Measurements from ENCODE around the gene SERPINB6. TPM values are rescaled to one million over a fixed set of nuclear protein-coding genes. Genes with fewer than 3 reads are reported as not detected.
"Not testable (repeated sequence)": the region's sequence is repeated elsewhere in the genome, so short reads cannot be mapped to it uniquely, and the experiment has no call there.

The SERPINB6 gene
- total RNA-seq, 1 donor from 2014 or later, result 31.8 TPM

- no peak for ATAC-seq
- no peak for DNase-seq (ENCODE audit: low spot score)
Measured at GRCh38 chr6:2959909-2960719, 11.3 kb downstream of the SERPINB6 start.

GRCh38 chr6:2958776-2959175 is 12.6 kb downstream of the SERPINB6 start:
- no peak for ATAC-seq

GRCh38 chr6:2958331-2958711 is 13.0 kb downstream of the SERPINB6 start:
- DNase-seq (ENCODE audit: low spot score), result no peak
- peak; percentile 41 for ATAC-seq

More at GRCh38 chr6:2958776-2959175, 12.6 kb downstream of the SERPINB6 start:
- no peak for DNase-seq (ENCODE audit: low spot score)

- DNase-seq (ENCODE audit: low spot score), result no peak
- peak; percentile 11 for ATAC-seq
Measured at GRCh38 chr6:2957696-2958330, 13.6 kb downstream of the SERPINB6 start.

GRCh38 chr6:2956930-2957685 is 14.3 kb downstream of the SERPINB6 start:
- DNase-seq (ENCODE audit: low spot score) (no peak), ATAC-seq (no peak)

- ATAC-seq (no peak), DNase-seq (ENCODE audit: low spot score) (no peak)
Measured at GRCh38 chr6:2953098-2953497, 18.3 kb downstream of the SERPINB6 start.

- ATAC-seq (peak; percentile 93), DNase-seq (ENCODE audit: low spot score) (peak; percentile 75)
Measured at GRCh38 chr6:2952557-2953095, 18.7 kb downstream of the SERPINB6 start.

- peak; percentile 17 for ATAC-seq
- DNase-seq (ENCODE audit: low spot score), result peak; percentile 46
Measured at GRCh38 chr6:2951728-2952127, 19.6 kb downstream of the SERPINB6 start.

GRCh38 chr6:2950713-2951112 is 20.7 kb downstream of the SERPINB6 start:
- DNase-seq (ENCODE audit: low spot score), result peak; percentile 29

GRCh38 chr6:2949536-2950083 is 21.8 kb downstream of the SERPINB6 start:
- ATAC-seq (no peak), DNase-seq (ENCODE audit: low spot score) (no peak)

More at GRCh38 chr6:2950713-2951112, 20.7 kb downstream of the SERPINB6 start:
- ATAC-seq, result no peak

GRCh38 chr6:2949121-2949520 is 22.2 kb downstream of the SERPINB6 start:
- DNase-seq (ENCODE audit: low spot score) (no peak), ATAC-seq (no peak)

GRCh38 chr6:2948228-2949025 is 22.9 kb downstream of the SERPINB6 start:
- no peak for ATAC-seq
- peak; percentile 36 for DNase-seq (ENCODE audit: low spot score)

- ATAC-seq (no peak), DNase-seq (ENCODE audit: low spot score) (no peak)
Measured at GRCh38 chr6:2947445-2947844, 23.9 kb downstream of the SERPINB6 start.

GRCh38 chr6:2945153-2945452 is 26.3 kb downstream of the SERPINB6 start:
- ATAC-seq (no peak), DNase-seq (ENCODE audit: low spot score) (peak; percentile 32)

- DNase-seq (ENCODE audit: low spot score), result no peak
Measured at GRCh38 chr6:2944405-2945152, 26.8 kb downstream of the SERPINB6 start.

GRCh38 chr6:2943564-2943955 is 27.8 kb downstream of the SERPINB6 start:
- DNase-seq (ENCODE audit: low spot score), result peak; percentile 33
- ATAC-seq, result no peak

More at GRCh38 chr6:2944405-2945152, 26.8 kb downstream of the SERPINB6 start:
- no peak for ATAC-seq

- ATAC-seq, result peak; percentile 26
- no peak for DNase-seq (ENCODE audit: low spot score)
Measured at GRCh38 chr6:2942914-2943563, 28.3 kb downstream of the SERPINB6 start.

- not testable (repeated sequence) for ATAC-seq
- DNase-seq (ENCODE audit: low spot score), result peak; percentile 24
Measured at GRCh38 chr6:2942116-2942515, 29.3 kb downstream of the SERPINB6 start.

GRCh38 chr6:2940851-2941250 is 30.5 kb downstream of the SERPINB6 start:
- DNase-seq (ENCODE audit: low spot score) (peak; percentile 11), ATAC-seq (no peak)

Measured in left lobe of liver (tissue), 2 donors.